ENCODE results near the gene CPSF3.

CPSF3 gene

GRCh38 chr2:9401646-9402371 lies 21.6 kb upstream of the CPSF3 start:
- no peaks in the 10 kb centered on the region for H3K27me3 Mint-ChIP-seq (ENCODE audit: low read depth)
- no peak overlapping the region for H3K27ac Mint-ChIP-seq
- no peak overlapping the region for H3K4me3 Mint-ChIP-seq
- H3K36me3 Mint-ChIP-seq (ENCODE audit: low read depth): peaks cover 4% of the 10 kb centered on the region
- DNase-seq (ENCODE audit: low spot score): no peak
- peaks cover 2% of the 10 kb centered on the region for H3K4me1 Mint-ChIP-seq (ENCODE audit: low read depth)
- no peaks in the 10 kb centered on the region for H3K9me3 Mint-ChIP-seq

GRCh38 chr2:9403924-9404323 lies 19.5 kb upstream of the CPSF3 start:
- DNase-seq (ENCODE audit: low spot score): no peak
- Mint-ChIP-seq H3K9me3 (no peaks in the 10 kb centered on the region), H3K27ac (no peak overlapping the region), H3K4me3 (no peak overlapping the region), H3K4me1 (ENCODE audit: low read depth) (peaks cover 2% of the 10 kb centered on the region), H3K36me3 (ENCODE audit: low read depth) (peaks cover 20% of the 10 kb centered on the region), H3K27me3 (ENCODE audit: low read depth) (no peaks in the 10 kb centered on the region)

- H3K36me3 Mint-ChIP-seq (ENCODE audit: low read depth): peaks cover 23% of the 10 kb centered on the region
- DNase-seq (ENCODE audit: low spot score): no peak
- H3K4me1 Mint-ChIP-seq (ENCODE audit: low read depth): peaks cover 2% of the 10 kb centered on the region
- H3K27me3 Mint-ChIP-seq (ENCODE audit: low read depth): no peaks in the 10 kb centered on the region
- no peaks in the 10 kb centered on the region for H3K9me3 Mint-ChIP-seq
- no peak overlapping the region for H3K4me3 Mint-ChIP-seq
- H3K27ac Mint-ChIP-seq: no peak overlapping the region
Measured at GRCh38 chr2:9404451-9404850, 19.0 kb upstream of the CPSF3 start.

- Mint-ChIP-seq H3K36me3 (ENCODE audit: low read depth) (peaks cover 28% of the 10 kb centered on the region), H3K4me3 (no peak overlapping the region), H3K27ac (no peak overlapping the region), H3K27me3 (ENCODE audit: low read depth) (no peaks in the 10 kb centered on the region), H3K4me1 (ENCODE audit: low read depth) (peaks cover 2% of the 10 kb centered on the region), H3K9me3 (no peaks in the 10 kb centered on the region)
- no peak for DNase-seq (ENCODE audit: low spot score)
Measured at GRCh38 chr2:9405636-9406035, 17.8 kb upstream of the CPSF3 start.

GRCh38 chr2:9406529-9407362 lies 16.7 kb upstream of the CPSF3 start:
- Mint-ChIP-seq H3K4me1 (ENCODE audit: low read depth) (no peaks in the 10 kb centered on the region), H3K9me3 (no peaks in the 10 kb centered on the region), H3K4me3 (no peak overlapping the region), H3K27ac (no peak overlapping the region), H3K27me3 (ENCODE audit: low read depth) (no peaks in the 10 kb centered on the region), H3K36me3 (ENCODE audit: low read depth) (peaks cover 36% of the 10 kb centered on the region)
- DNase-seq (ENCODE audit: low spot score): no peak

GRCh38 chr2:9407363-9407811 lies 16.1 kb upstream of the CPSF3 start:
- Mint-ChIP-seq H3K4me1 (ENCODE audit: low read depth) (no peaks in the 10 kb centered on the region), H3K27me3 (ENCODE audit: low read depth) (no peaks in the 10 kb centered on the region), H3K36me3 (ENCODE audit: low read depth) (peaks cover 41% of the 10 kb centered on the region), H3K4me3 (no peak overlapping the region), H3K9me3 (no peaks in the 10 kb centered on the region), H3K27ac (no peak overlapping the region)
- DNase-seq (ENCODE audit: low spot score): no peak

- Mint-ChIP-seq H3K4me1 (ENCODE audit: low read depth) (no peaks in the 10 kb centered on the region), H3K9me3 (no peaks in the 10 kb centered on the region), H3K4me3 (no peak overlapping the region), H3K27ac (no peak overlapping the region), H3K36me3 (ENCODE audit: low read depth) (peaks cover 46% of the 10 kb centered on the region), H3K27me3 (ENCODE audit: low read depth) (no peaks in the 10 kb centered on the region)
- DNase-seq (ENCODE audit: low spot score): no peak
Measured at GRCh38 chr2:9408641-9409151, 14.8 kb upstream of the CPSF3 start.

- DNase-seq (ENCODE audit: low spot score): no peak
- Mint-ChIP-seq H3K27me3 (ENCODE audit: low read depth) (no peaks in the 10 kb centered on the region), H3K4me3 (no peak overlapping the region), H3K9me3 (no peaks in the 10 kb centered on the region), H3K36me3 (ENCODE audit: low read depth) (peaks cover 53% of the 10 kb centered on the region), H3K27ac (no peak overlapping the region), H3K4me1 (ENCODE audit: low read depth) (peaks cover 7% of the 10 kb centered on the region)
Measured at GRCh38 chr2:9410108-9410507, 13.3 kb upstream of the CPSF3 start.

GRCh38 chr2:9412781-9413180 lies 10.7 kb upstream of the CPSF3 start:
- Mint-ChIP-seq H3K36me3 (ENCODE audit: low read depth) (peaks cover 50% of the 10 kb centered on the region), H3K27me3 (ENCODE audit: low read depth) (no peaks in the 10 kb centered on the region), H3K9me3 (no peaks in the 10 kb centered on the region), H3K4me3 (no peak overlapping the region), H3K4me1 (ENCODE audit: low read depth) (peaks cover 9% of the 10 kb centered on the region), H3K27ac (no peak overlapping the region)
- DNase-seq (ENCODE audit: low spot score): no peak

- Mint-ChIP-seq H3K36me3 (ENCODE audit: low read depth) (peaks cover 52% of the 10 kb centered on the region), H3K4me1 (ENCODE audit: low read depth) (peaks cover 27% of the 10 kb centered on the region), H3K27ac (no peak overlapping the region), H3K4me3 (no peak overlapping the region), H3K9me3 (no peaks in the 10 kb centered on the region), H3K27me3 (ENCODE audit: low read depth) (no peaks in the 10 kb centered on the region)
- no peak for DNase-seq (ENCODE audit: low spot score)
Measured at GRCh38 chr2:9415516-9416169, 7.8 kb upstream of the CPSF3 start.

- DNase-seq (ENCODE audit: low spot score): no peak
- Mint-ChIP-seq H3K27me3 (ENCODE audit: low read depth) (no peaks in the 10 kb centered on the region), H3K36me3 (ENCODE audit: low read depth) (peaks cover 47% of the 10 kb centered on the region), H3K27ac (no peak overlapping the region), H3K9me3 (no peaks in the 10 kb centered on the region), H3K4me3 (no peak overlapping the region), H3K4me1 (ENCODE audit: low read depth) (peaks cover 29% of the 10 kb centered on the region)
Measured at GRCh38 chr2:9416267-9416961, 7.0 kb upstream of the CPSF3 start.

GRCh38 chr2:9416962-9417316 lies 6.5 kb upstream of the CPSF3 start:
- Mint-ChIP-seq H3K27ac (no peak overlapping the region), H3K36me3 (ENCODE audit: low read depth) (peaks cover 50% of the 10 kb centered on the region), H3K9me3 (no peaks in the 10 kb centered on the region), H3K4me3 (no peak overlapping the region), H3K27me3 (ENCODE audit: low read depth) (no peaks in the 10 kb centered on the region), H3K4me1 (ENCODE audit: low read depth) (peaks cover 33% of the 10 kb centered on the region)
- DNase-seq (ENCODE audit: low spot score): no peak

GRCh38 chr2:9417725-9418124 lies 5.7 kb upstream of the CPSF3 start:
- no peaks in the 10 kb centered on the region for H3K9me3 Mint-ChIP-seq
- peaks cover 51% of the 10 kb centered on the region for H3K36me3 Mint-ChIP-seq (ENCODE audit: low read depth)
- peaks cover 39% of the 10 kb centered on the region for H3K4me1 Mint-ChIP-seq (ENCODE audit: low read depth)
- DNase-seq (ENCODE audit: low spot score): no peak
- H3K27ac Mint-ChIP-seq: no peak overlapping the region
- H3K27me3 Mint-ChIP-seq (ENCODE audit: low read depth): no peaks in the 10 kb centered on the region
- no peak overlapping the region for H3K4me3 Mint-ChIP-seq
